DOHH2 (cell line): ENCODE results near the gene RAVER2.

Experiments
- EZH2phosphoT487 ChIP-seq: fragments of 200-600 bp; sonication (generic); IDR thresholded peaks from 2 replicates; pipeline ENCODE4 v1.6.1; 2017; ENCODE audit warnings: borderline replicate concordance, mild to moderate bottlenecking, antibody characterized with exemption, low read length, moderate library complexity, mixed read lengths
- TF ChIP-seq, protein P1 (sequence below): fragments of 200-600 bp; sonication (generic); IDR thresholded peaks from one replicate; pipeline ENCODE4 v1.5.1; 2014; ENCODE audit warnings: antibody characterized with exemption, mild to moderate bottlenecking, low read depth, low read length; ENCODE audit not compliant: poor library complexity, severe bottlenecking

DNA sequence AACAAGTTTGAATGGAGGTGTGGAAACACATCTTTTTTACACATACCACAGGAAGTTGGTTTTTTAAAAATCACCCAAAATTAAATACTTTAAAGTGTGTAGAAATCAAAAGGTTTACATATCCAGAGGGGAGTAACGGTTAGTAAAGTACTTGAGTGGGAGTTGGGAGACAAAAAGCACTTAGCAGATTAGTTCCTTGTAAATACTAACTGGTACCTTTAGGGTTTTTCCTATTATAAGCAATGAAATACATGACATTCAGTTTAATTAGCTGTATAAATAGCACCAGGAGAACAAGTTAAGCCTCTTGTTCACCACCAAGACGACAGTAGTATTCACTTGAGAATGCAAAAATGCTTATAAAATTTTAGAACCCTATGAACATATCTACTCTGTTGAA lies 23.7 kb upstream of the RAVER2 start:
- TF ChIP-seq, protein P1, sequence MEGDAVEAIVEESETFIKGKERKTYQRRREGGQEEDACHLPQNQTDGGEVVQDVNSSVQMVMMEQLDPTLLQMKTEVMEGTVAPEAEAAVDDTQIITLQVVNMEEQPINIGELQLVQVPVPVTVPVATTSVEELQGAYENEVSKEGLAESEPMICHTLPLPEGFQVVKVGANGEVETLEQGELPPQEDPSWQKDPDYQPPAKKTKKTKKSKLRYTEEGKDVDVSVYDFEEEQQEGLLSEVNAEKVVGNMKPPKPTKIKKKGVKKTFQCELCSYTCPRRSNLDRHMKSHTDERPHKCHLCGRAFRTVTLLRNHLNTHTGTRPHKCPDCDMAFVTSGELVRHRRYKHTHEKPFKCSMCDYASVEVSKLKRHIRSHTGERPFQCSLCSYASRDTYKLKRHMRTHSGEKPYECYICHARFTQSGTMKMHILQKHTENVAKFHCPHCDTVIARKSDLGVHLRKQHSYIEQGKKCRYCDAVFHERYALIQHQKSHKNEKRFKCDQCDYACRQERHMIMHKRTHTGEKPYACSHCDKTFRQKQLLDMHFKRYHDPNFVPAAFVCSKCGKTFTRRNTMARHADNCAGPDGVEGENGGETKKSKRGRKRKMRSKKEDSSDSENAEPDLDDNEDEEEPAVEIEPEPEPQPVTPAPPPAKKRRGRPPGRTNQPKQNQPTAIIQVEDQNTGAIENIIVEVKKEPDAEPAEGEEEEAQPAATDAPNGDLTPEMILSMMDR = no peak
- TF ChIP-seq EZH2phosphoT487 = no peak
